NCI-H128 (cell line): ENCODE measurements around the gene HBM.
"Not testable (repeated sequence)": the region's sequence is repeated elsewhere in the genome, so short reads cannot be mapped to it uniquely, and the experiment has no call there.

Experiments
- DNase-seq: peaks from one replicate; lab custom pipeline; 2025; ENCODE audit not compliant: unreplicated experiment; lab: John Stamatoyannopoulos, UW

Gene HBM, protein sequence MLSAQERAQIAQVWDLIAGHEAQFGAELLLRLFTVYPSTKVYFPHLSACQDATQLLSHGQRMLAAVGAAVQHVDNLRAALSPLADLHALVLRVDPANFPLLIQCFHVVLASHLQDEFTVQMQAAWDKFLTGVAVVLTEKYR

DNA sequence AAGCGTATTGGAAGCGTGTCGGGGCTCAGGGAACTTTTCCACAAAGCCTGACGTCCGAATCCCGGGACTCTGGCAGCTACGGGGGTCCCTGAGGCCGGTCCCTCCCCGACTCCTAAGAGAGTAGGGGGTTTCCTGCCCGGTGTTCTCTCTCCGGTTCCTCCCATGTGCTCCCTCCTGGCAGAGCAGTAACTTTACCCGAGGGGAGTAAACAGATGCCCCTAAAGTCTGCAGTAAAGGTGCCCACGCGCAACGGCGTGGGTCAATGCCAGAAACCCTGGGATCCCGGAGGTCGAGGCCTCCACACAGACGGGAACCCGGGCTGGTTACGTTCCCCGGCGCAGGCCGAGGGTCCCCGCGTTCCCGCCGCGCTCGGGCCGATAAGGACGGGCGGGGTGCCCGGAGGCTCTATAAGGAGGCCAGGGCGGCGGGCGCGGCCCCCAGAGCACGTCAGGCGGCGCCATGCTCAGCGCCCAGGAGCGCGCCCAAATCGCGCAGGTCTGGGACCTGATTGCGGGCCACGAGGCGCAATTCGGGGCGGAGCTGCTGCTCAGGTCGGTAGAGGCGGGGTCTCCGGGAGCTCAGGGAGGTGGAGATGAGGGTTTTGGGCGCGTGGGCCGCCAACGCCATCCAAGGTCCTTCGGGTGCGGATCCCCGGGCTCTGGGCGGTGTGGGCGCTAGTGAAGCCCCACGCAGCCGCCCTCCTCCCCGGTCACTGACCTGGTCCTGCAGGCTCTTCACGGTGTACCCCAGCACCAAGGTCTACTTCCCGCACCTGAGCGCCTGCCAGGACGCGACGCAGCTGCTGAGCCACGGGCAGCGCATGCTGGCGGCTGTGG, at the start of gene HBM:
Gene HBM (plus strand): TSS at position 440 of the 836 bp plus-strand sequence. CDS start 20 bp downstream, at position 460.
- DNase-seq: no peak

GRCh38 chr16:116015-116414, 49.8 kb upstream of the HBM start:
- no peak for DNase-seq

GRCh38 chr16:117379-118365, 48.1 kb upstream of the HBM start:
- peak; percentile 23 for DNase-seq

DNA sequence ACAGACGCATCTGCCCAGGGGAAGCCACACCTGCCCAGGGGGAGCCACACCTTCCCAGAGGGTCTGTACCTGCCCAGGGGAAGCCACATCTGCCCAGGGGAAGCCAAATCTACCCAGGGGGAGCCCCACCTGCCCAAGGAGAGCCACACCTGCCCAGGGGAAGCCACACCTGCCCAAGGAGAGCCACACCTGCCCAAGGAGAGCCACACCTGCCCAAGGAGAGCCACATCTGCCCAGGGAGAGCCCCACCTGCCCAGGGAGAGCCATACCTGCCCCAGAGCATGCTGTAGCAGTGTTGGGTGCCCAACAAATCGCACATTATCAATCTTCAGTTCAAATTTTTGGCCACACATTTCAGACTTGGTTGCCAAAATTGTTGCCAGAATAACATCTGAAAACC, 46.9 kb upstream of the HBM start:
- no peak for DNase-seq

DNA sequence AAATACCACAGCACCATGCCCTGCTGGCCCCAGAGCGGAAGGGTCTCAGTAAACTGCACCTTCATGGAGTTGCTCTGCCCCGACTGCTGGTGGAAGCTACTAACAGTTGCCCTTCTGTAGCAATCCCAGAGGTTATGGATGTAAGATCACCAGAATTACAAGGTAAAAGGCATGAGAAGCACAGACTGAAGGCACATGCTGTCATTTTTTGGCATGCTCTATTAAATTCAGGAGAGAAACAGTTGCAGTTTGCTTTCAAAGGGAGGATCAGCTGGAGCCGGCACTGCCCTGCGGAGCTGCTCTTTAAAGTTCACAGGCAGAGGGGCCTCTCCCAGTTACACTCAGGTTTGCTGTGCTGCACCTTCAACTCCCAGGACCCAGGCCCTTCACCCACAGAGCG, 46.5 kb upstream of the HBM start:
- no peak for DNase-seq

GRCh38 chr16:119835-120491, 45.8 kb upstream of the HBM start:
- no peak for DNase-seq

GRCh38 chr16:120756-121155, 45.0 kb upstream of the HBM start:
- DNase-seq: no peak

- DNase-seq: no peak
Observed at GRCh38 chr16:122361-122760, 43.4 kb upstream of the HBM start.

DNA sequence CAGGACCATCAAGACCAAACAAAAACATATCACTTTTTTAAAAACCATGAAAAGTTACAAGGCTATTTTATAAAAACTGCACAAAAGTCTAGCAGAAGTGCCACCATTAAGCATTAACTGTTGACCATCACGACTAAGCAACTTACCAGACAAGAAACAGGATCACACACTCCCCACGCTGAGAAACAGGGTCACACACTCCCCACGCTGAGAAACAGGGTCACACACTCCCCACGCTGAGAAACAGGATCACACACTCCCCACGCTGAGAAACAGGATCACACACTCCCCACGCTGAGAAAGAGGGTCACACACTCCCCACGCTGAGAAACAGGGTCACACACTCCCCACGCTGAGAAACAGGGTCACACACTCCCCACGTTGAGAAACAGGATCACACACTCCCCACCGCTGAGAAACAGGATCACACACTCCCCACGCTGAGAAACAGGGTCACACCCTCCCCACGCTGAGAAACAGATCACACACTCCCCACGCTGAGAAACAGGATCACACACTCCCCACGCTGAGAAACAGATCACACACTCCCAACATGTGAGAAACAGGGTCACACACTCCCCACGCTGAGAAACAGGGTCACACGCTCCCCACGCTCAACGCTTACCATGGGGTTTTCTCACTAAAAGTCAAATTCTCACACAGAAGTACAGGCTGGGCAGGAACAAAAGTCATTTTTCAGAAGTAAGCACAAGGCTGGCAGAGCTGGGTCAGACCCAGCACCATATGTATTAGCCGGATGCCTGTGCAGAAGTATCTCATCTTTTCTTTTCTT, 42.0 kb upstream of the HBM start:
- DNase-seq: not testable (repeated sequence)

- DNase-seq: no peak
Observed at GRCh38 chr16:125011-125410, 40.8 kb upstream of the HBM start.

DNA sequence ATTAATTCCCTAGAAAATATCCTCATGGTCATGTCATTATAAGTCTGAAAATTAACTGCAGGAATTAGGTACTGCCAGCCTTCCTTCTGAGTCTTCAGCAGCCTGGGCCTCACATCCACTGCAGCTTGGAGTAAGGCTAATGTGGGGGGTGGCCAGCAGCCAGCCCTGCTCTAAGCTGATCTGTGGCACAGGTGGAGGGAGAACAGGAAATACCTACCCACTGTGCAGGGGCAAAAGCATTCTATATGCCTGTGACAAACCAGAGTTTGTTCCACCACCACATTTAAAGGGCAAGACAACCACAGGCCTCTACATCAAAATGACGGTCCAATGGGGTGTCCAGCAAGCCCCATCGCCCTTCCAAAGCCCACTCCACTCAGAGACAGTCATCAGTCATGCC, 36.7 kb upstream of the HBM start:
- no peak for DNase-seq

DNA sequence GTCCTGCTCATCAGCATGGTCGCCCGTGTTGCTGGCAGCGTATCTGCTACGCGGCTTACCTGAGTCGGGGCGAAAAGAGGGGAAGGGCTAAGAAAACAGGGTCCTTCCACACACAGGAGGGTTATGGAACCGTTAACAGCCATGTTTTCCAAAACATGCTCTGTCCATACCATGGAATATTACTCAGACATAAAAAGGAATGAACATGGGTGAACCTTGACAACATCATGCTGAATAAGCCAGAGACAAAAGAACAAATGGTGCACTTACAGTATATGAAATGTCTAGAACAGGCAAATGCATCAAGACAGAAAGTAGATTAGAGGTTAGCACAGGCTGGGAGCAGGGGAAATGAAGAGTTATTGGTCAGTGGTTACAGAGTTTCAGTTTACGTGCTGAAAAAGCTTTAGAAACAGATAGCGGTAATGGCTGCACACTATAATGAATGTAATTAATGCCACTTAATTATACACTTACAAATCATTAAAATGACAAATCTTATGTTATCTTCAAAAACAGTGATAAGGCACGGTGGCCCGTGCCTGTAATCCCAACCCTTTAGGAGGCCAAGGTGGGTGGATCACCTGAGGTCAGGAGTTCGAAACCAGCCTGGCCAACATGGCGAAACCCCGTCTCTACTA, 35.1 kb upstream of the HBM start:
- no peak for DNase-seq

DNA sequence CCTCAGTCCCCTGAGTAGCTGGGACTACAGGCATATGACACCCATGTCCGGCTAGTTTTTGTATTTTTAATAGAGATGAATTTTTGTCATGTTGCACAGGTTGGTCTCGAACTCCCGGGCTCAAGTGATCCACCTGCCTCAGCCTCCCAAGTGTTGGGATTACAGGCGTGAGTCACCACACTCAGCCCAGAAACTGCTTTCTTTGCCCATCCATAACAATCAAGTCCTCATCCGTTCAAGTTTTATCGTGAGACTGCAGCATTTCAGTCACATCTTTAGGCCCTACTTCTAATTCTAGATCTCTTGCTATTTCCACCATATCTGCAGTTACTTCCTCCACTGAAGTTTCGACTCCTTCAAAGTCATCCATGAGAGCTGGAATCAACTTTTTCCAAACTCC, 33.7 kb upstream of the HBM start:
- no peak for DNase-seq

DNA sequence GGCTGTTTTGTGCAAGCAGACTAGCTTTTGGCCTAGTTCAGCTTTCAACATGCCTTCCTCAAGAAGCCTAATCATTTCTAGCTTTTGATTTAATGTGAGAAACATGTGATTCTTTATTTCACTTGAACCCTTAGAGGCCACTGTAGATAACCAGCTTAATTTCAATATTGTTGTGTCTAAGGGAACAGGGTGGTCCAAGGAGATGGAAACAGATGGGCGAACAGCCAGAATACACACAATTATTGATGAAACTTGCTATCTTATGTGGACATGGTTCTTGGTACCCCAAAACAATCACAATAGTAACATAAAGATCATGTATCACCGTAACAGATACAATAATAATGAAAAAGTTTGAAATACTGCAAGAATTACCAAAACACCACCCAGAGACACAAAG, 32.1 kb upstream of the HBM start:
- no peak for DNase-seq

- no peak for DNase-seq
Observed at GRCh38 chr16:138049-138417, 27.7 kb upstream of the HBM start.

- no peak for DNase-seq
Observed at GRCh38 chr16:140175-140857, 25.5 kb upstream of the HBM start.

- DNase-seq: no peak
Observed at GRCh38 chr16:142405-142967, 23.3 kb upstream of the HBM start.

DNA sequence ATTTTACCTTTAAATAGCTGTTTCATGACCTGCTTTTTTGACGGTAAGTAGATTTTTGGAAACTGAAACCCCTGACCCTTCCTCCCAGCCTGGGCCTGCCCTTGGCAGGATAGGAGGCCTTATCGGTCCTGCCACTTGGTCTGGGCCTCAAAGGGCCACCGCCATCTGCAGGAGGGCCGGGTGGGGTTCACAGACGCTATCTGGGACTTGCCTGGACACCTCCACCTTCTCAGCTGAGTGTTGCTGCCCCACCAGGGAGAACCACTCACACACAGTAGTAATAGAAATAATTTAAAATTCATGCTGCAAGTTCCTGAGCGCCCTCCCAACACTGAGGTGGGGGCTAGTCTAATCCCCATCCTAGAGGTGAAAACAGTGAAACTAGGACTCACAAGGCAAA, 22.7 kb upstream of the HBM start:
- no peak for DNase-seq

- DNase-seq: no peak
Observed at GRCh38 chr16:143456-143855, 22.3 kb upstream of the HBM start.
